Measurements from ENCODE around the gene MAJIN.

Gene MAJIN

DNA sequence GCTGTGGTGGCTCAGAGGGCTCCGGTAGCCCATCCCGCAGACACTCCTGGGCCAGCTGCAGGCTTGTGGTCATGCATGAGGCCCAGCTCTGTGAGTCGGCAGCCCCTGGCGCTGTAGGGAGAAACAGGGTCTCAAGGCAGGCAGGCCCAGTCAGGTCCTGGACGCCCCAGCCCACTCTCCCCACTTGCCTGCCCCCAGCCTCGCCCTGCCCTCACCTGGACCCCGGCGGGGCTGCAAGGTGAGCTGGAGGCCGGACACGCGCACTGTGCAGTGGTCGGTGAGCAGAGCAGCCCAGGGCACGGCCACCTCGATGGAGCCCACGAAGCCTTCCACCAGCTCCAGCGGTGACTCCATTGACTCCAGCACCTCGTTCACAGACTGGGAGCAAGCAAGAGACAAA lies 57.8 kb downstream of the MAJIN start:
- DNase-seq (ENCODE audit: low read depth in 2 of 2, low spot score in 1 of 2) = no peak

- no peak for DNase-seq (ENCODE audit: low read depth in 2 of 2, low spot score in 1 of 2)
Measured at GRCh38 chr11:64913171-64913727, 58.7 kb downstream of the MAJIN start.

GRCh38 chr11:64911689-64912088 lies 60.2 kb downstream of the MAJIN start:
- DNase-seq (ENCODE audit: low read depth in 2 of 2, low spot score in 1 of 2) = no peak

- no peak for DNase-seq (ENCODE audit: low read depth in 2 of 2, low spot score in 1 of 2)
Measured at GRCh38 chr11:64911142-64911541, 60.8 kb downstream of the MAJIN start.

GRCh38 chr11:64910451-64911093 lies 61.3 kb downstream of the MAJIN start:
- DNase-seq (ENCODE audit: low read depth in 2 of 2, low spot score in 1 of 2) = no peak

DNA sequence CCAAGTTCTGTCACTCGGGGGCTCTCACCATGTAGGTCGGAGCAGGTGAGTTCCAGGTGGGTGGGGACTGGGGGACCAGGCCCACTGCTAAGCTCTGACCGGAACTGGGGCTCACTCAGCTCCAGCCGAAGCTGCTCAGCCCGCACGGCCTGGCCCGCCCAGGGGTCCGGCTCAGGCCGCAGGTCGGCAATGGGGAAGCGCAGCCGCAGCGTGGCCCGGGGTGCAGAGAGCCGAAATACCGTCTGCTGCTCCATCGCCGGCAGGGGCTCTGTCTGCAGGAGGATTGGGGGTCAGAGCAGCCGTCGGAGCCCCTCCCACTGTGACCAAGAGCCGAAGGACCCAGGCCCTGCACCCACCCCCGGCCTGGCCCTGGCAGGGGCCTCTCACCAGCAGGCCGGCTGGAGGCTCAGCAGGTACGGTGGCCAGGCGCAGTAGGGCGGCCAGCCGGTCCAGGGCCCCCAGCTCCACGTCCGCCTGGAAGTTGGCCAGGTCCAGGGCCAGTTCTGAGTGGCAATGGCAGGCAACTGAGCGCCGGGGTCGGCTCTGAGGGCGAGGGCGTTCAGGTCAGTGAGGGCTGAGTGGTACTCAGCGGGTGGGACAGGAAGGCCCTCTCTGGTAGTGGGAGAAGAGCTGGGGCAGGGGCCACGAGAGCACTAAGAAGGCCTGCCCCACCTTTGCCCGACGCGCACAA lies 62.1 kb downstream of the MAJIN start:
- DNase-seq (ENCODE audit: low read depth in 2 of 2, low spot score in 1 of 2) = no peak

DNA sequence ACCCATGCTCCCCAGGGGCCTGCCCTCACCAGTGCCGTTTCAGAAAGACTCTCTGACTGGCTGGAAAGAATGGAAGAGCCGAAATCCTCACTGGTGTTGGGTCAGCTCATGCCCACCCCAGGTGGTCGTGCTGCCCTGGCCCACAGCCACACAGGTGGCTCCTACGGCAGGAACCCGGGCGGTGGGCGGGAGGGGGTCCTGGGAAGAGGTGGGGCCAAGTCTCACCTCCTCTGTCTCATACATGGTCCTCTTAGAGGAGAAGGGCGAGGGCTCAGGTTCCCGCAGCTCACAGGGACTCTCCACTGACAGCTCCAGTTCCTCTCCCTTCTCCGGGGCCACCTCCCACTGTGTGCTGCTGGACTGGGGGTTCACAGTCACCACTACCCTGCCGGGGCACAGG lies 63.1 kb downstream of the MAJIN start:
- no peak for DNase-seq (ENCODE audit: low read depth in 2 of 2, low spot score in 1 of 2)

DNA sequence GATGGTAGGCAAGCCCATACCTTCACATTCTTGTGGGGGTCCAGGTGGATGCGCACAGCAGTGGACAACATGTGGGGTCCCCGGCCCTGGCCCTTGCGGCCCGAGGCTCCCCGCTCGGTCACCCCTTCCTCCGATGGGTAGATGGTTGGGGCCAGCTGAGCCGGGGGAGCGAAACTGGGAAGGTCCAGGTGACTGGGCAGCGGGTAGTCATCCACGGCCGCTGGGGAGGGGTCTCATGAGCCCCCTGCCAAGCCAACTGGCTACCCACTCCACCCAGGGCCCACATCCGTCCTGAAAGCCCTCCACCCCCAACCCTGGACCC lies 65.6 kb downstream of the MAJIN start:
- no peak for DNase-seq (ENCODE audit: low read depth in 2 of 2, low spot score in 1 of 2)

DNA sequence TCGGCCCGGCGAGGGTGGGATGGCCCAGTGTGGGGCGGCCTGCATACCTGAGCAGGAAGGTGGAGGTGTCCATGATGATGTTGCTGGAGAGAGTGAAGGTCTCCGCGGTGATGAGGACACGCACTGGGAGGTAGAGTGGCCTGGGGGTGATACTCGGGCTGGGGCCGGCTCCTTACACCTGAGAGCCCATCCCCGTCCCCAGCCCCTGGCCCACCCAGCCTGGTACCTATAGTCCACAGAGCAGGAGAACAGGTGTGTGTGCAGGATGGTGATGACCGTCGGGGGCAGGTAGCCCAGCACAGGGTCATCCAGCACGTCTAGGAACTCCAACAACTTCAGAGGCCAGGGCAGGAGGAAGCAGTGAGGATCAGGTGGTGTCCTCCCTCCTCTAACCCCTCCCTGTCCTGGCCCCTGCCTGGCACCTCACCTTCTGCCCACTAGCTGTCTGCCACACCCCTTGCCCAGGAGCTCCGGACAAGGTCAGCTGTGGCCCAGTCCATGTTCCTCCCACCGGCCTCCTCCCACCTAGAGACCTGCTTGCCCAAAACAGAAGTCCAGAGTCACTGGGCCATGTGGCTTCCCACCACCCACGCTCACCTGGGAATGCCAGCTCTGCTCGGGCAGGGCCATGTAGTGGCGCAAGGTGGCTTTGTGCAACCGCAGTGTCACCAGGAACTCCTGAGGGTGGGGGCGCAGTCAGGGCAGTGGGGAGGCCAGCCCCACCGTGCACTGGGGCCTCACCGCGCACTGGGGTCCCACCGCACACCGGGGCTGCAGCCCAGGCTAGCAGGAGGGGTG lies 66.2 kb downstream of the MAJIN start:
- DNase-seq (ENCODE audit: low read depth in 2 of 2, low spot score in 1 of 2) = no peak

DNA sequence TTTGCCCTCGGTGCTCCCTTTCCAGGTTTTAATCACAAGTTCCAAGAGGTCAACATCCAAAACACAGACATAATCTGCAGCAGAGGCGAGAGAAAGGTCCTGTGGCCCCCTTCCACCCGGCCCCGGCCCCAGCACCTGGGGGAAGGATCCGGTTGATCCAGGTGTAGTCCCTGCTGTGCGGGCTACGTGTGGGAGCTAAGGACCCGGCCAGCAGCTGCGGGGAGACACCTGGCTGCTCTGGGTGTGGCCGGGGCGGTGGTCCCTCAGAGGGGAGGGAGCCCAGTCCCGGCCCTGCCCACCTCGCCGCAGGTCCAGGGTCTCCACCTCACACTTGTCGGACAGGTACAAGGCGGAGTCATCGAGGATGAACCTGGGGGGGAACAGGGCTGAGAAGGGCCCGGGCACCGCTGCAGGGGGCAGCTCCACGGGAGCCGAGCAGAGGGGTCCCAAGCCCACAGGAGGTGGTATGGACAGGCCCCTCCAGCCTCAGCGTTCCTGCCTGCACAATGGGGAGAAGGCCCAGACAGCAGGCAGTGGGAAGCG lies 68.5 kb downstream of the MAJIN start:
- no peak for DNase-seq (ENCODE audit: low read depth in 2 of 2, low spot score in 1 of 2)

DNA sequence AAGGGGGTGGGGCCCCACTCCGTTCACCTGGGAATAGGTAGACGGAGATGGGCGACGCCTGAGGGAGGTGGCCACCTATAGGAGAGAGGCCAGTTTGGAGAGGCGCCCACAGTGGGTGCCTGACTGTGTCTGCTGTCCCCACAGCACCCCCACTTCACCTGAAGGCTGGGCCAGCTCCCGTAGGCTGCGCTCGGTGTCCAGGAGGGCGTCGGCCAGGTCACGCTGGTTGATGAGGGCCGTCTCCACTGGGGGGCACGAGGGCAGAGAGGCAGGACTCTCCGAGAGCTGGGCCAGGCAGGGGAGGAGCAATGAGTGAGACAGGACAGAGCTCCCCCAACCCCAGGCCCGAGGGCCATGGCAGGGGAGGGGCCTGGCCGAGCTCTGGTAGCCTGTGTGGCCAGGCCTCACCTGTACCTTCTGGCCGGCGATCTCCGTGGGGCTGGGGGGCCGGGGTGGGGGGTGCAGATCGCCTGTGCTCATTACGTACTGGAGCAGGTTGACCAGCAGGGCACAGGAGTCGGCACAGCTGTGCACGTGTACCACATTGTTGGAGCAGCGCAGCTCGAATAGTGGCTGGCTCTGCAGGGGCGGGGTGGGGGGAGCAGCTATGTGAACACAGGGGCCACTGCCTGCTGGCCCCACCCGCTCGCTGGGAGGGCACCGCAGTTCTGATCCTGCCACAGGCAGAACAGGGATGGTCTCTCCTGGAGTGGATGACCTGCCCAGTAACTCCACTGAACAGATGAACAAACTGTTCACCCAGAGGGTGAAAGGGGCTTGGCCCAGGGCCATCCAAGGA lies 69.6 kb downstream of the MAJIN start:
- DNase-seq (ENCODE audit: low read depth in 2 of 2, low spot score in 1 of 2) = no peak

DNA sequence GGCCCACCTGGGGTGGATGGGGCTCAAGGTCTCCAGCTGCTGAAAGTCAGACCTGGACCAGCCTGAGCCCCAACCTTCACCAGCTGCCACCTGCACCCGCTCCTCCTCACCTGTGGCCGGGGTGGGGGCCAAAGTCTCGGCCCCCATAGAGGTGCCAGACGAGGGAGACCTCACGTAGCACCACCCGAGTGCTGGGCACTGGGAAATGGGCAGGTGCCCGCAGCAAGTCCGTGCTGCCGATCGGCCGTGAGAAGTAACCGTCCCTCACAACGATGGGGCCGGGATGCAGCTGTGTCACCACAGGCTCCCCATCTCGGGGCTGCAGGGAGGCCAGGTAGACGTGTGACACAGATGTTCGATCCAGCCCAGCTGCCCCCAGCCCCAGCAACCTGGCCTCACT lies 71.1 kb downstream of the MAJIN start:
- DNase-seq (ENCODE audit: low read depth in 2 of 2, low spot score in 1 of 2) = no peak

DNA sequence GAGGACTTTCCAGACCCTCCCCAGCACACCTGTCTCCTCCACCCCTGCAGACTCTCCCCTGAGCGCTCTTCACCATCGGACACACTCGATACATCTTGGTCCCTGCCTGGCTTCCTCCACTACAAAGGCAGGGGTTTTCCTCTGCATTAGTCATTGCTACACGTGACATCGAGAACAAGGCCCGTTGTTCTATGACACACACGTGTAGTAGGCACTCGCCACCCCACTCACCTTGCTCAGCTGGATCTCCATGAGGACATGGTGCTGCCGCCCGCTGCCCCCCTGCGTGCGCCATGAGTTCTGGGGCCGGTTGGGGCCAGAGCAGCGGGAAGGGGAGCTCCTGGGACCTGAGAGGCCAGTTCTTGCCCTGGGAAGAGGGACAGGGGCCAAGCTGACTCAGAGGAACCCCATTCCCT lies 71.6 kb downstream of the MAJIN start:
- peak in 1 of 2 donors; percentile 41 for DNase-seq (ENCODE audit: low read depth in 2 of 2, low spot score in 1 of 2)

- no peak for DNase-seq (ENCODE audit: low read depth in 2 of 2, low spot score in 1 of 2)
Measured at GRCh38 chr11:64898541-64898940, 73.4 kb downstream of the MAJIN start.

GRCh38 chr11:64898076-64898445 lies 73.8 kb downstream of the MAJIN start:
- no peak for DNase-seq (ENCODE audit: low read depth in 2 of 2, low spot score in 1 of 2)

- DNase-seq (ENCODE audit: low read depth in 2 of 2, low spot score in 1 of 2) = no peak
Measured at GRCh38 chr11:64897381-64898075, 74.4 kb downstream of the MAJIN start.

- DNase-seq (ENCODE audit: low read depth in 2 of 2, low spot score in 1 of 2) = no peak
Measured at GRCh38 chr11:64896448-64897022, 75.4 kb downstream of the MAJIN start.

DNA sequence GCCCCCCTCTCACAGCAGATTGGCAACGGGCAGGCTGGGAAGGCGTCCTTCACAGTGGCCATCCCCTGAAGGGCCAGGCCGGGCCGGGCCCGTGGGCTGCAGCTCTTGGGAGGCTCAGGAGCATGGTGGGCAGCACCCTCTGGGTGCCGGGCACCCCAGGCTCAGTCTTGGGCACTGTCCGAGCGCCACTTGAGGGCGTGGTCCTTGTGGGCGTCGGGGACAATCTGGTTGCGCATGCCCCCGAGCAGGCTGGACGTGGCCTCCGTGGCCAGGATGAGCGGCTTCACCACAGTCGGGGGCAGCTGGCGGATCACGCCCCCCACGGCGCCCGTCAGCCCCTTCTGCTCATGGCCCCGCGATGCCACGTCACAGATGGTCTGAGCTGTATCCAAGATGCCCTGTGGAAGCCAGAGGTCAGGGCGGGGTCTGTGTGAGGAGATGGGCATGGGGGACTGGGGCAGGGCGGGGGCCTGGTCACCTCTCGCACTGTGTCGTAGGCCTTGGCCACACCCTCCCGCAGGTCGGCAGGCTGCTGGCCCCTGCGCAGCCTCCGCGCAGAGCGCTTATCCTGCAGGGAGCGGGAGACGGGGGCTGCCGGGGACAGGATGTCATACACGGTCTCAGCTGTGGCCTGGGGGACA lies 77.0 kb downstream of the MAJIN start:
- DNase-seq (ENCODE audit: low read depth in 2 of 2, low spot score in 1 of 2) = no peak

DNA sequence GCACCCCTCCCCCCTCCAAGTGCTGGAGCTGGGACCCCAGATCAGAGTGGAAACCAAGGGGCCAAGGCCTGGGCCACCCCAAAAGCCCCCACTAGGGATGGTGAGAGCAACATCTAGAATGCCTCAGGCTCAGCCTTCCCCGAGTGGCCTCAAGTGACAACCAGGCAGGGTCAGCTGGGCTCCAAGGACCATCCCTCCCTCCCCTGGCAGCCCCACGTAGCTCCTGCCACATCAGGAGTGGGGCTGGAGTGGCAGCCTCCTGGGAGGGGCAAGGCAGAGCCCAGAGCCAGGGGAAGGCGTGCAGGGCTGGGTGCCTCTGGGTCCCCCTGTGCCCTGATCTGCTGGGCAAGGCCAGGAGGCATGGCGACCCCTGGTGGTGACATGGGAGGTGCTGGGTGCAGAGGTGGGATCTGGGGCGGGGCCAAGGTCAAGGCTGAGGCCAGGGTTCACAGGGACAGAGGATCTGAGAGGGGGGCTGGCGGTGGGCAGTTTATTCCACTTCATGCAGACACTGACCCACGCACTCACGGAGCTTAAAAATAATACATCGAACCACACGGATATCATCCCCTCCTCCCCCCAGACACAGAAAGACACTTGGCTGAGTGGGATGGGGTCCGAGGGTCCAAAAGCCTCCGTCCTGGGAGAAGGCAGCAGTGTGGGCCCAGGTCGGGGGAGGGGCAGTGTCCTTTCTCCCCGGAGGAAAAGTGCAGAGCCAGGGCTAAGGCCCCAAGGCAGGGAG lies 77.7 kb downstream of the MAJIN start:
- DNase-seq (ENCODE audit: low read depth in 2 of 2, low spot score in 1 of 2) = peak; percentile 87 to 96
